Measurements from ENCODE around the gene SUPT3H.

DNA sequence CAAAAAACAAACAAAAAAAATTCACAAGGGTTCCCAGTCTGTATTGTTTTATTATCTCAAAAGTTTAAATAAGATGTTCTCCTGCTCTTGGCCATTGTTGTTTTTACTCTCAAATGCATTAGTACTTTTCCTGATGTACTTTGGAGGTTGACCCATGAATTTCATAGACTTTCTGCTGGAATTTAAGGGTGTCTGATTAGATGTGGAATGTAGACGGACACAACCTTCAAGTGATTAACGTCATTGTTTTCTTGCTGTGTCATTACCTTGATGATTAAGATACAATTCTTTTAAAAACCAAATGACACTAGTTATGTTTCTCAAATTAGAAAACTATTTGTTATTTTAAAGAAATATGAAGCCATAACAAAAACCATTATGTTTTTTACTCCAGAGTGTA lies 471.0 kb downstream of the SUPT3H start:
- TF ChIP-seq, protein P1, sequence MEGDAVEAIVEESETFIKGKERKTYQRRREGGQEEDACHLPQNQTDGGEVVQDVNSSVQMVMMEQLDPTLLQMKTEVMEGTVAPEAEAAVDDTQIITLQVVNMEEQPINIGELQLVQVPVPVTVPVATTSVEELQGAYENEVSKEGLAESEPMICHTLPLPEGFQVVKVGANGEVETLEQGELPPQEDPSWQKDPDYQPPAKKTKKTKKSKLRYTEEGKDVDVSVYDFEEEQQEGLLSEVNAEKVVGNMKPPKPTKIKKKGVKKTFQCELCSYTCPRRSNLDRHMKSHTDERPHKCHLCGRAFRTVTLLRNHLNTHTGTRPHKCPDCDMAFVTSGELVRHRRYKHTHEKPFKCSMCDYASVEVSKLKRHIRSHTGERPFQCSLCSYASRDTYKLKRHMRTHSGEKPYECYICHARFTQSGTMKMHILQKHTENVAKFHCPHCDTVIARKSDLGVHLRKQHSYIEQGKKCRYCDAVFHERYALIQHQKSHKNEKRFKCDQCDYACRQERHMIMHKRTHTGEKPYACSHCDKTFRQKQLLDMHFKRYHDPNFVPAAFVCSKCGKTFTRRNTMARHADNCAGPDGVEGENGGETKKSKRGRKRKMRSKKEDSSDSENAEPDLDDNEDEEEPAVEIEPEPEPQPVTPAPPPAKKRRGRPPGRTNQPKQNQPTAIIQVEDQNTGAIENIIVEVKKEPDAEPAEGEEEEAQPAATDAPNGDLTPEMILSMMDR (IDR thresholded peaks at IDR 0.05): no peak
- no peak for TF ChIP-seq EP300 (IDR thresholded peaks at IDR 0.05)
- TF ChIP-seq POLR2A (IDR thresholded peaks at IDR 0.05): no peak

Measured in ovary (tissue), 3 donors.